NT2/D1 (cell line): ENCODE measurements around the gene COP1.
"Not testable (repeated sequence)": the region's sequence is repeated elsewhere in the genome, so short reads cannot be mapped to it uniquely, and the experiment has no call there.

Experiments used
- DNase-seq: peaks from one replicate; pipeline ENCODE4 v3.0.0-alpha.2; 2011; ENCODE audit warnings: low read depth, low spot score
- H3K27me3 ChIP-seq: 2 replicates; pipeline ENCODE4 v1.6.0; 2011; ENCODE audit warnings: mild to moderate bottlenecking; ENCODE audit not compliant: insufficient read length, insufficient read depth
- H3K36me3 ChIP-seq: 2 replicates; pipeline ENCODE4 v1.6.1; 2011; ENCODE audit warnings: mild to moderate bottlenecking, low read length, mixed read lengths; ENCODE audit not compliant: insufficient read depth, insufficient read length
- H3K4me1 ChIP-seq: 2 replicates; pipeline ENCODE4 v1.5.1; 2011; ENCODE audit not compliant: insufficient read depth, insufficient read length
- H3K4me3 ChIP-seq: 2 replicates; pipeline ENCODE4 v1.5.1; 2011; ENCODE audit warnings: low read depth; ENCODE audit not compliant: insufficient read length
- H3K9ac ChIP-seq: 2 replicates; pipeline ENCODE4 v1.6.0; 2011; ENCODE audit warnings: low read depth; ENCODE audit not compliant: insufficient read length
- H3K9me3 ChIP-seq: 2 replicates; pipeline ENCODE4 v1.5.1; 2011; ENCODE audit warnings: mild to moderate bottlenecking, low read length; ENCODE audit not compliant: insufficient read depth
- SUZ12 ChIP-seq: IDR thresholded peaks from 2 replicates; pipeline ENCODE4 v1.6.1; 2011; ENCODE audit not compliant: insufficient read length, insufficient read depth; ENCODE audit errors: extremely low read depth
- YY1 ChIP-seq: IDR thresholded peaks from 2 replicates; pipeline ENCODE4 v1.6.1; 2011; ENCODE audit not compliant: insufficient read length, insufficient read depth
- ZNF274 ChIP-seq: IDR thresholded peaks from 2 replicates; pipeline ENCODE4 v1.6.1; 2011; ENCODE audit warnings: mild to moderate bottlenecking, low read depth, low read length

Gene COP1

DNA sequence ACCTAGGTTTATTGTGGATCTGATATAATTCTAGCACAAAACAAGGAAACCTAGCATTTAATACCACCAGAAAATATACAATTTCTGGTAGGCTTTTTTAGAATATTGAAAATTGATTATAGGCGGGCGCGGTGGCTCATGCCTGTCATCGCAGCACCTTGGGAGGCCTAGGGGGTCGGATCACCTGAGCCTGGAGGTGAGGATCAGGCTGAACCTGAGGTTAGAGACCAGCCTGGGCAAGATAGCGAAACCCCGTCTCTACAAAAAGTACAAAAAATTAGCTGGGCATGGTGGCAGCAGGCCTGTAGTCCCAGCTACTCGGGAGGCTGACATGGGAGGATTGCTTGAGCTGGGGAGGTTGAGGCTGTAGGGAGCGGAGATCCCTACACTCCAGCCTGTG is 948 bp upstream of the COP1 start:
- Histone ChIP-seq H3K9me3 (no peaks in the 10 kb centered on the region), H3K36me3 (no peaks in the 10 kb centered on the region), H3K4me1 (no peaks in the 10 kb centered on the region), H3K4me3 (peak overlapping the region; percentile 91), H3K9ac (peak overlapping the region; percentile 90), H3K27me3 (no peaks in the 10 kb centered on the region)
- no peak for DNase-seq
- TF ChIP-seq YY1 (no peak), ZNF274 (no peak), SUZ12 (no peak)

DNA sequence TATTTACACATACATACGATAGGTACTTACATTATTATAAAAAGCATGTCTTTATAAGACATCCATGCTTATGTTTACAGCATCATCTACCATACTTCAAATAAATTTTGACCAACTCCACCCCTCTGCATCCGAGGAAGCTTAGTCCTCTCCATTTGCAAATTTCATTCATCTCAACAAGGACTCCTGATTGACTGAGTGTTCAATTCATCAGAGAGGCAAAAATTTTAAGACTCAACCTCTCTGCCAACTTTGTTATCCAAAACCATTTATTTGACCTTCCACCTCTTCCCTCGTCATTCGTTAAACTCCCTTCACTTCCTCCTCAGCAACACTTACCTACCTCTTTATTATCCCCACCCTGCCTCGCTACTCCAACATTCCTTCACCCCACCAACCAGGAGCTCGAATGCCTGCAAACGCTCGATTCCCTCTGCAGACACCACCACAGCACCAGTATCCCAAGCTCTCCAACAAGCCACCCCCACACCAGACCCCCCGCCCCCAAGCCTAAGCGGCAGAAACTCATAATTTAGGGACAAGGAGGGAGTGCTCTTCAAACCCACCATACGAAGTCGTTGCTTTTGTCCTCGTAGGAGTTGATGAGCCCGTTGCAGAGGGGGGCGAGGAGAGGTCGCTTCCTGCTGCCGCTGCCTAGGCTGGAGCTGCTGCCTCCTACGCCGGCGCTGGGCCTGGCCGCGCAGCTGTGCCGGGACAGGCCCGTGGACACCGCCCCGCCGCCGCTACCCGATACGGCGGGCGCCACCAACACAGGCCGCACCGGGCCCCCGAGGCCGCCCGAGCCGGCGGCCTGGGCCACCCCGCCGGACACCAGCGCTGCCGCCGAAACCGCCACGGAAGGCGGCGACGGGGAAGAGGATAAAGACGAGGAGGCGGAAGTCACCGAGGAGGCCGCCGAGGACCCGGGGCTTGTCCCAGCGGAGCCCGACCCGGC is 803 bp downstream of the COP1 start:
- H3K9me3 ChIP-seq = no peaks in the 10 kb centered on the region
- H3K36me3 ChIP-seq = no peaks in the 10 kb centered on the region
- H3K27me3 ChIP-seq = no peaks in the 10 kb centered on the region
- H3K4me3 ChIP-seq = peak overlapping the region; percentile 91
- H3K4me1 ChIP-seq = no peaks in the 10 kb centered on the region
- peak; percentile 59 for DNase-seq
- TF ChIP-seq ZNF274 (no peak), SUZ12 (no peak)
- peak overlapping the region; percentile 98 for H3K9ac ChIP-seq

DNA sequence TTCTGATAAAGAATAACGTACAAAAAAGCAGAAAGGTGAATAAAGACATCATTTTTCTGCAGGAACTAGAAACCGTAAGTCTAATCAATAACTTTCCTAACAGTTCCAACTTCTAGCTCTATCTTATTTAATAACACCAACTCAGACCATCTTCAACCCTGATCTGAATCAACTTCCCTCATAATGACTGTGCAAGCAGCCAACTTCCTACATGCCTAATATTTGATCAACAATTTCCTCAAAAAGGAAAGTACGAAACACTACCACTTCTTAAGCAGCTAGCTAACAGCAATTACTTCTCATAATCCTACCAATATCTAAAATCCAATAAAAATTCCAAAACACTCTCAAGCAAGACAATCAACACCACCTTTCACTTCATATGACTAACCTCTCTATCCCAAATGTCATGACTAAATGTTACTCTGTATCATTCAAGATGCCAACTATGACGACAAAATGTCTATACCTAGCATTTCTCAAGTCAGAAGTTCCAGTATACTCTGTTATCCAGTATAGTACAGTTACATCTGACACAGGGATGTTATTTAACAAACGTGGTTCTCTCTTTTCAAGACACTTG is 1.7 kb downstream of the COP1 start:
- H3K27me3 ChIP-seq = no peaks in the 10 kb centered on the region
- peak overlapping the region; percentile 24 for H3K9ac ChIP-seq
- H3K9me3 ChIP-seq = no peaks in the 10 kb centered on the region
- H3K4me3 ChIP-seq = peak overlapping the region; percentile 91
- TF ChIP-seq YY1 = no peak
- no peak for TF ChIP-seq SUZ12
- TF ChIP-seq ZNF274 = no peak
- H3K36me3 ChIP-seq = no peaks in the 10 kb centered on the region
- no peaks in the 10 kb centered on the region for H3K4me1 ChIP-seq
- DNase-seq = no peak

DNA sequence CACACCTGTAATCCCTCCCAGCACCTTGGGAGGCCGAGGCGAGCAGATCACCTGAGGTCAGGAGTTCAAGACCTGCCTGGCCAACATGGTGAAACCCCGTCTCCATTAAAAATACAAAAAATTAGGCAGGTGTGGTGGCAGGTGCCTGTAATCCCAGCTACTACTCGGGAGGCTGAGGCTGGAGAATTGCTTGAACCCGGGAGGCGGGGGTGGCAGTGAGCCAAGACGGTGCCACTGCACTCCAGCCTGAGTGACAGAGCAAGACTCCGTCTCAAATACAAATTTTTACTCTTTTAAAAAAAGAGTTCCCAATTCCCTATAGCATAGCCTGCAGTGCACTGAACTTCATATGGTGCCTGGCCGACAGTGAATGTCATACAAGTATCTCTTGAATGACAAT is 2.4 kb downstream of the COP1 start:
- not testable (repeated sequence) for H3K36me3 ChIP-seq, DNase-seq, H3K9me3 ChIP-seq, H3K4me3 ChIP-seq, H3K27me3 ChIP-seq, H3K9ac ChIP-seq, H3K4me1 ChIP-seq

DNA sequence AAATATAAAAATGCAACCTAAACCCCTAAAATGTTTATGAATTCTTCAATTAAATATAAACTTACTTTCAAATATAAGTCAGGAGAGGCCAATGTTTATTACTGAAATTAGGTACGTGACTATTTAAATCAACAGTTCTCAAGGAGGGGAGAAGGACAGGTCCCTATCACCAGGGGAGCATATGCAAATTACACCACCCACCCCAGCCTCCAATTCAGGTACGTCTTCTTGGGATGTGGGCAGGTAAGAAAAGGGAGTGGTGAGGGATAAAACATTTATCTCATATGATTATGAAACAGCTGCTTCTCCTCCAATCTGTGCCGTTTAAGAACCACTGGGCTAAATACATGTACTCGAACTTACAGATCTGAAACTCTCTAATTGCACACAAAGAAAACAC is 3.4 kb downstream of the COP1 start:
- TF ChIP-seq ZNF274 (no peak), SUZ12 (no peak), YY1 (no peak)
- DNase-seq = no peak
- Histone ChIP-seq H3K27me3 (no peaks in the 10 kb centered on the region), H3K4me1 (no peaks in the 10 kb centered on the region), H3K9me3 (no peaks in the 10 kb centered on the region), H3K9ac (no peak overlapping the region), H3K4me3 (no peak overlapping the region), H3K36me3 (no peaks in the 10 kb centered on the region)

DNA sequence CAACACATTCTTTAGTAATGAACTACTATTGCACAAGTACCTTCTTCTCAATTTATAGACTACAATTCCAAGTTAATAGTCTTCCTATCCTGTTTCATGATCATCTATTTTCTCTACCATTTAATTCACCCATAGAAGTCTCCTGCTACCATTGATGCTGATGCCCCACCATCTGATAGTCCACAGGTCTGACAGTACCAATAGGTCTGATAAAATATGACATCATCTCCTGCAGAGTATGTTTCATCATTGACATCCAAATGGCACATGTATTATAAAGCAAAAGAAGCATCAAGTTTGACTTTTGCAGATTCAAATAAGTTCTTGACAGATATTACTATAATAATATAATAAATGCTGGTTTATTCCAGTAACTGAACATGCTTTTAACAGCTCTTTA is 5.5 kb downstream of the COP1 start:
- Histone ChIP-seq H3K4me1 (no peaks in the 10 kb centered on the region), H3K27me3 (no peaks in the 10 kb centered on the region), H3K36me3 (no peaks in the 10 kb centered on the region), H3K9ac (no peak overlapping the region), H3K4me3 (no peak overlapping the region), H3K9me3 (no peaks in the 10 kb centered on the region)
- no peak for TF ChIP-seq ZNF274
- TF ChIP-seq SUZ12 = no peak
- TF ChIP-seq YY1 = no peak
- DNase-seq = no peak

DNA sequence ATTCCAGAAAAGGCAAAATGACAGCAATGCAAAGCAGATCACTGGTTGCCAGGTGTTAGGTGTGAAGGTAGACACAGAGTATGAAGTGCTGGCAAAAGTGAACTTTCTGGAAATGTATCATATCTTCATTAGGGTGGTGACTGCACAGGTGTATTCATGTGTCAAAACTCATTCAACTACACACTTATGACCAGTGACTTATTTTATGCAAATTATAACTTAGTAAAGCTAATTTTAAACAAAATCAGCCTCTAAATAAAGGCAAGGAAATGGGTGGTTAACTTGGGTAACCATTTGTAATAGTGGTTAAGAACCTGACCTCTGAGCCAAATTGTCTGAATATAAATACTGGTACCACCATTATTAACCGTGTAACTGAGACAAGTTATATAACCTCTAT is 7.4 kb downstream of the COP1 start:
- H3K9ac ChIP-seq = no peak overlapping the region
- no peaks in the 10 kb centered on the region for H3K4me1 ChIP-seq
- H3K27me3 ChIP-seq = no peaks in the 10 kb centered on the region
- TF ChIP-seq ZNF274 (no peak), SUZ12 (no peak), YY1 (no peak)
- H3K36me3 ChIP-seq = no peaks in the 10 kb centered on the region
- H3K4me3 ChIP-seq = no peak overlapping the region
- DNase-seq = no peak
- no peaks in the 10 kb centered on the region for H3K9me3 ChIP-seq
